Endothelial cell of umbilical vein (primary cell): ENCODE results near the gene HTT. TPM values are rescaled to one million over a fixed set of nuclear protein-coding genes. Genes with fewer than 3 reads are reported as not detected.

ENCODE experiments used
- BruUV-seq: library from RNA; stranded (reverse); fragments of 400-500 nt; replicated peaks from 2 replicates; lab custom pipeline; 2021; lab: Mats Ljungman, UMichigan
- CTCF ChIA-PET: fragments of 300-600, 350-600 bp; sonication (Branson Sonifier 250); formaldehyde crosslinking; loops from one replicate; lab custom pipeline; 2021; ENCODE audit warnings: antibody characterized with exemption, inconsistent platforms; lab: Charles Lee
- POLR2A ChIA-PET: fragments of 300-600, 350-600 bp; sonication (Branson Sonifier 250); formaldehyde crosslinking; loops from one replicate; lab custom pipeline; 2021; ENCODE audit warnings: antibody characterized with exemption, inconsistent platforms; lab: Charles Lee
- DNase-seq: peaks from one replicate; pipeline ENCODE4 v3.0.0-alpha.2; 2011; ENCODE audit warnings: low read depth, low spot score
- FAIRE-seq: peaks from 2 replicates; lab custom pipeline; 2011; peaks lifted over from hg19 to GRCh38; lab: Jason Lieb, UNC
- H2AFZ ChIP-seq: 2 replicates; pipeline ENCODE4 v1.6.0; 2012; ENCODE audit warnings: low read depth, low read length, control low read depth, inconsistent platforms
- H3K27ac ChIP-seq: 2 replicates; pipeline ENCODE4 v1.5.1; 2011; ENCODE audit warnings: low read depth, mild to moderate bottlenecking, control low read depth, low read length, moderate library complexity; ENCODE audit not compliant: insufficient read depth
- H3K27me3 ChIP-seq, 2 experiments: 2 replicates each; pipeline versions ENCODE4 v1.6.0 to v1.6.1; 2011; ENCODE audit warnings: low read length in 2 of 2, mixed read lengths in 1 of 2; ENCODE audit not compliant: control insufficient read depth in 2 of 2, insufficient read depth in 2 of 2
- H3K36me3 ChIP-seq, 2 experiments: 2 replicates in 1 of 2; 3 replicates in 1 of 2; pipeline ENCODE4 v1.5.1; 2011; ENCODE audit warnings: low read length in 2 of 2, mild to moderate bottlenecking in 1 of 2, moderate library complexity in 1 of 2; ENCODE audit not compliant: control insufficient read depth in 2 of 2, insufficient read depth in 2 of 2; ENCODE audit errors: extremely low read depth in 1 of 2
- H3K4me1 ChIP-seq: 3 replicates; pipeline ENCODE4 v1.5.1; 2011; ENCODE audit warnings: mild to moderate bottlenecking, low read length; ENCODE audit not compliant: control insufficient read depth, insufficient read depth; ENCODE audit errors: extremely low read depth
- H3K4me2 ChIP-seq: 2 replicates; pipeline ENCODE4 v1.6.1; 2011; ENCODE audit warnings: low read length, control low read depth, mixed read lengths; ENCODE audit not compliant: insufficient read depth
- H3K4me3 ChIP-seq, 3 experiments: fragments of 200-600 bp in 1 of 3; sonication (generic), shearing (Covaris generic) in 1 of 3; replicated peaks in 1 of 3; 2 replicates each; pipeline ENCODE4 v1.5.1; 2011 to 2016; ENCODE audit warnings: control low read depth in 3 of 3, low read length in 3 of 3, mild to moderate bottlenecking in 2 of 3, inconsistent platforms in 1 of 3, low read depth in 1 of 3, moderate library complexity in 1 of 3; ENCODE audit not compliant: insufficient read depth in 1 of 3
- H3K79me2 ChIP-seq: 2 replicates; pipeline ENCODE4 v1.6.0; 2012; ENCODE audit warnings: low read length, inconsistent platforms; ENCODE audit not compliant: control insufficient read depth, insufficient read depth
- H3K9ac ChIP-seq: replicated peaks from 2 replicates; pipeline ENCODE3; 2011; ENCODE audit warnings: low read length, control low read depth; ENCODE audit not compliant: insufficient read depth; ENCODE audit errors: extremely low read depth
- H3K9me1 ChIP-seq: replicated peaks from 3 replicates; pipeline ENCODE4 v1.6.0; 2011; ENCODE audit warnings: mild to moderate bottlenecking, low read length; ENCODE audit not compliant: control insufficient read depth, insufficient read depth; ENCODE audit errors: extremely low read depth
- H3K9me3 ChIP-seq: replicated peaks from 2 replicates; pipeline ENCODE4 v1.5.1; 2012; ENCODE audit warnings: low read length, inconsistent platforms; ENCODE audit not compliant: control insufficient read depth, insufficient read depth
- H4K20me1 ChIP-seq: replicated peaks from 2 replicates; pipeline ENCODE3; 2011; ENCODE audit warnings: mild to moderate bottlenecking, low read length; ENCODE audit not compliant: control insufficient read depth, insufficient read depth; ENCODE audit errors: extremely low read depth
- CTCF ChIP-seq, 2 donors: IDR thresholded peaks; 1 replicate in 1 of 2; 2 replicates in 1 of 2; pipeline ENCODE4 v1.5.1; 2011; ENCODE audit warnings: low read length in 2 of 2, mild to moderate bottlenecking in 2 of 2, moderate library complexity in 2 of 2, control low read depth in 1 of 2, inconsistent platforms in 1 of 2, low read depth in 1 of 2; ENCODE audit not compliant: insufficient read depth in 1 of 2; ENCODE audit errors: extremely low read depth in 1 of 2
- EZH2 ChIP-seq: IDR thresholded peaks from 2 replicates; pipeline ENCODE4 v1.6.1; 2012; ENCODE audit warnings: borderline replicate concordance, low read depth, mild to moderate bottlenecking, moderate library complexity, low read length, inconsistent platforms; ENCODE audit not compliant: severe bottlenecking
- FOS ChIP-seq: IDR thresholded peaks from 2 replicates; pipeline ENCODE4 v1.6.1; 2011; ENCODE audit warnings: mild to moderate bottlenecking, low read length, moderate library complexity, borderline replicate concordance; ENCODE audit not compliant: insufficient read depth
- GATA2 ChIP-seq: IDR thresholded peaks from 2 replicates; pipeline ENCODE4 v1.7.0; 2011; ENCODE audit warnings: low read depth, mild to moderate bottlenecking, moderate library complexity, mixed read lengths, low read length; ENCODE audit not compliant: insufficient read length, insufficient read depth
- JUN ChIP-seq: IDR thresholded peaks from 2 replicates; pipeline ENCODE4 v1.6.1; 2011; ENCODE audit warnings: borderline replicate concordance, low read depth; ENCODE audit not compliant: insufficient read length, insufficient read depth
- MAX ChIP-seq: IDR thresholded peaks from 2 replicates; pipeline ENCODE4 v1.6.1; 2011; ENCODE audit not compliant: insufficient read depth, insufficient read length
- MYC ChIP-seq: IDR thresholded peaks from one replicate; pipeline ENCODE4 v1.6.1; 2011; ENCODE audit warnings: mild to moderate bottlenecking, low read depth, low read length
- POLR2A ChIP-seq: IDR thresholded peaks from 2 replicates; pipeline ENCODE4 v1.6.1; 2012; ENCODE audit warnings: low read depth, mild to moderate bottlenecking, control low read depth, low read length
- POLR2AphosphoS5 ChIP-seq: IDR thresholded peaks from 2 replicates; pipeline ENCODE4 v1.6.1; 2012; ENCODE audit warnings: low read depth, mild to moderate bottlenecking, control low read depth, low read length, moderate library complexity; ENCODE audit not compliant: insufficient read depth
- dilution Hi-C: fragments of 300-500 bp; cut with MboI; formaldehyde crosslinking; loops from one replicate; pipeline ENCODE4 v1.15.0; 2019; ENCODE audit warnings: low sequenced_read_pairs; ENCODE audit not compliant: extremely low pct_ligation_motif_present
- intact Hi-C: fragments of 100-400 bp; cut with micrococcal nuclease; formaldehyde crosslinking; loops from one replicate; pipeline ENCODE4 v1.10.0; 2022
- polyA plus RNA-seq, 4 experiments: library from polyadenylated mRNA; depleted of rRNA in 3 of 4; stranded (reverse) in 3 of 4; unstranded in 1 of 4; fragments of >200 nt; gene quantifications; 2 replicates each; pipeline versions ENCODE4 v1.2.1 to v1.2.3, GENCODE V29; 2011 to 2012; ENCODE audit warnings: missing spikeins in 1 of 4
- total RNA-seq: library from RNA; stranded (reverse); gene quantifications from 2 replicates; pipeline ENCODE4 v1.2.3, GENCODE V29; 2021

Gene HTT
- total and polyA plus RNA-seq, 2 donors (not counting 3 experiments of a cell fraction or from before 2014, with no cell fraction given), result 15.7 to 61.2 TPM

- dilution Hi-C loops, result no loop called here
- no peak overlapping the region for H2AFZ ChIP-seq
- H3K9me1 ChIP-seq, result no peaks in the 10 kb centered on the region
- CTCF ChIA-PET, result interaction anchor here (0.8 to 1.0 kb wide), 2 partner anchors 8 to 12 kb away, joined by 3 to 6 read pairs; no protein-coding TSS in a partner anchor
- no TSS peak for BruUV-seq
- peaks cover 10 to 18% of the 10 kb centered on the region in 2 experiments for H3K36me3 ChIP-seq
- H4K20me1 ChIP-seq, result no peaks in the 10 kb centered on the region
- no peaks in the 10 kb centered on the region for H3K79me2 ChIP-seq
- TF ChIP-seq POLR2A (no peak), POLR2AphosphoS5 (no peak), MAX (no peak), GATA2 (no peak), MYC (no peak), CTCF (IDR thresholded peaks at IDR 0.05; ENCODE audit: extremely low read depth in 1 of 2, insufficient read depth in 1 of 2, low read depth in 1 of 2, low read length in 2 of 2) (no peak), JUN (no peak), FOS (no peak), EZH2 (no peak)
- H3K4me1 ChIP-seq, result peaks cover 33% of the 10 kb centered on the region
- DNase-seq (no peak), FAIRE-seq (no peak)
- H3K9me3 ChIP-seq, result no peaks in the 10 kb centered on the region
- no peak overlapping the region for H3K27ac ChIP-seq
- no peaks in the 10 kb centered on the region for H3K27me3 ChIP-seq
- POLR2A ChIA-PET, result no interaction called here
- H3K9ac ChIP-seq, result no peak overlapping the region
- H3K4me2 ChIP-seq, result no peak overlapping the region
- H3K4me3 ChIP-seq, result no peak overlapping the region
- intact Hi-C loops, result no loop called here
These were observed 45.0 kb downstream of the HTT start for GRCh38 chr4:3119464-3119863.
